Neuronal stem cell (in vitro differentiated cells): ENCODE data around the gene ACOT11.

Experiments used
- DNase-seq: peaks from one replicate; pipeline ENCODE4 v3.0.0-alpha.2; 2013; ENCODE audit warnings: low spot score
- H2AFZ ChIP-seq: one replicate; pipeline ENCODE4 v1.6.1; 2013; ENCODE audit warnings: mild to moderate bottlenecking, low read length, inconsistent platforms
- H2AK5ac ChIP-seq: 2 replicates; pipeline ENCODE4 v1.6.1; 2013; ENCODE audit warnings: low read depth, mild to moderate bottlenecking, inconsistent platforms, low read length, moderate library complexity, mixed read lengths
- H2BK120ac ChIP-seq: 2 replicates; pipeline ENCODE4 v1.6.1; 2013; ENCODE audit warnings: low read depth, mild to moderate bottlenecking, inconsistent platforms, low read length, moderate library complexity, mixed read lengths
- H2BK12ac ChIP-seq: one replicate; pipeline ENCODE4 v1.6.1; 2013; ENCODE audit warnings: low read length, inconsistent platforms
- H2BK15ac ChIP-seq: 2 replicates; pipeline ENCODE4 v1.6.1; 2013; ENCODE audit warnings: mild to moderate bottlenecking, low read length, inconsistent platforms, mixed read lengths
- H2BK5ac ChIP-seq: one replicate; pipeline ENCODE4 v1.6.1; 2013; ENCODE audit warnings: inconsistent platforms, mild to moderate bottlenecking, low read length, moderate library complexity
- H3K14ac ChIP-seq: one replicate; pipeline ENCODE4 v1.6.1; 2013; ENCODE audit warnings: low read length, inconsistent platforms
- H3K18ac ChIP-seq: 2 replicates; pipeline ENCODE4 v1.6.1; 2013; ENCODE audit warnings: low read length, inconsistent platforms
- H3K23ac ChIP-seq: 2 replicates; pipeline ENCODE4 v1.6.1; 2013; ENCODE audit warnings: low read depth, mild to moderate bottlenecking, mixed read lengths, low read length, inconsistent platforms; ENCODE audit not compliant: poor library complexity
- H3K27ac ChIP-seq: replicated peaks from 3 replicates; pipeline ENCODE4 v1.5.1; 2013; ENCODE audit warnings: low read length, inconsistent platforms
- H3K27me3 ChIP-seq, 3 experiments: 2 replicates each; pipeline ENCODE4 v1.6.1; 2013; ENCODE audit warnings: low read length in 3 of 3, mild to moderate bottlenecking in 2 of 3, inconsistent platforms in 1 of 3, low read depth in 1 of 3, mixed read lengths in 1 of 3, moderate library complexity in 1 of 3; ENCODE audit not compliant: control insufficient read depth in 3 of 3, insufficient read depth in 3 of 3
- H3K36me3 ChIP-seq, 2 donors: replicated peaks in 1 of 2; 2 replicates each; pipeline ENCODE4 v1.6.1; 2013; ENCODE audit warnings: low read length in 2 of 2; ENCODE audit not compliant: control insufficient read depth in 2 of 2, insufficient read depth in 2 of 2
- H3K4ac ChIP-seq: 2 replicates; pipeline ENCODE4 v1.6.1; 2013; ENCODE audit warnings: inconsistent platforms, mild to moderate bottlenecking, low read length, moderate library complexity
- H3K4me1 ChIP-seq, 2 donors: 1 replicate in 1 of 2; 2 replicates in 1 of 2; pipeline ENCODE4 v1.6.1; 2013; ENCODE audit warnings: low read length in 2 of 2, low read depth in 1 of 2; ENCODE audit not compliant: control insufficient read depth in 2 of 2, insufficient read depth in 1 of 2
- H3K4me2 ChIP-seq: one replicate; pipeline ENCODE4 v1.6.1; 2013; ENCODE audit warnings: mild to moderate bottlenecking, low read length, inconsistent platforms; ENCODE audit not compliant: insufficient read depth, poor library complexity, severe bottlenecking
- H3K4me3 ChIP-seq, 2 donors: 2 replicates each; pipeline ENCODE4 v1.5.1; 2013; ENCODE audit warnings: low read length in 2 of 2, mild to moderate bottlenecking in 2 of 2, inconsistent platforms in 1 of 2, moderate library complexity in 1 of 2
- H3K79me1 ChIP-seq: one replicate; pipeline ENCODE4 v1.6.1; 2013; ENCODE audit warnings: low read depth, mild to moderate bottlenecking, inconsistent platforms, low read length, moderate library complexity
- H3K9ac ChIP-seq: one replicate; pipeline ENCODE4 v1.6.1; 2013; ENCODE audit warnings: mild to moderate bottlenecking, low read depth, low read length, inconsistent platforms; ENCODE audit not compliant: poor library complexity
- H3K9me3 ChIP-seq, 2 donors: replicated peaks in 1 of 2; 2 replicates each; pipeline versions ENCODE3 to v1.6.1; 2013; ENCODE audit warnings: low read length in 2 of 2, mild to moderate bottlenecking in 2 of 2, inconsistent platforms in 1 of 2, low read depth in 1 of 2, mixed read lengths in 1 of 2, moderate library complexity in 1 of 2; ENCODE audit not compliant: control insufficient read depth in 2 of 2, insufficient read depth in 1 of 2
- H4K8ac ChIP-seq: one replicate; pipeline ENCODE4 v1.6.1; 2013; ENCODE audit warnings: low read depth, mild to moderate bottlenecking, inconsistent platforms, low read length, moderate library complexity
- H4K91ac ChIP-seq: one replicate; pipeline ENCODE4 v1.6.1; 2013; ENCODE audit warnings: low read length, low read depth, mild to moderate bottlenecking, inconsistent platforms; ENCODE audit not compliant: poor library complexity
- WGBS, 2 donors: extraction: QIAGEN DNeasy Blood & Tissue Kit; methylation state at CpG; one replicate each; pipeline ENCODE4 v1.1.7; 2013; ENCODE audit warnings: missing lambda C conversion rate in 2 of 2, mixed read lengths in 1 of 2; ENCODE audit not compliant: insufficient read length in 2 of 2, insufficient replicate concordance in 1 of 2; ENCODE audit errors: extremely low coverage in 2 of 2; 5-methylcytosine and 5-hydroxymethylcytosine counted together

Gene ACOT11

DNA sequence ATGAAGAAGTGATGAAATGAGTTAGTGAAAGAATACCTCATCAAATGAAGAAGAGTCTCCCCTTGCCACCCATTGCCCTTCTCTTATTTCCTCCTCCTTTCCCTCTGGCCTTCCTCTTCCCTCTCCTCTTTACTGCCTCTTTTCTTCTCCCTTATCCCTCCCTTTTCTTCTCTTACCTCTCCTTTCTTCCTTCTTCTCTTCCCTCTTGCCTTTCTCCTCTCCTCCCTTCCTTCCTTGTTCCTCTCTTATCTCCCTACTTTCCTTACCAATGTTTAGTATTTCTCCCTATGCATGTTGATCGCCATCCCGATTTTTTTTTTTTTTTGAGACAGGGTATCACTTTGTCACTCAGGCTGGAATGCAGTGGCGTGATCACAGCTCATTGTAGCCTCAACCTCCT lies 102.4 kb downstream of the ACOT11 start:
- Histone ChIP-seq H3K14ac (no peak overlapping the region), H3K9ac (no peak overlapping the region), H2AFZ (no peak overlapping the region), H2AK5ac (no peak overlapping the region), H3K4ac (no peak overlapping the region), H3K79me1 (no peaks in the 10 kb centered on the region), H3K36me3 (no peaks in the 10 kb centered on the region), H3K27ac (no peak overlapping the region), H3K23ac (no peak overlapping the region), H2BK12ac (no peak overlapping the region), H3K18ac (no peak overlapping the region), H4K8ac (no peak overlapping the region), H3K27me3 (peaks cover 0 to 15% (median 0%) of the 10 kb centered on the region in 3 experiments), H3K4me2 (no peak overlapping the region), H2BK15ac (no peak overlapping the region), H2BK5ac (no peak overlapping the region), H2BK120ac (no peak overlapping the region), H3K4me1 (peaks cover 0 to 4% of the 10 kb centered on the region in 2 donors), H3K4me3 (no peak overlapping the region), H3K9me3 (no peaks in the 10 kb centered on the region), H4K91ac (no peak overlapping the region)
- no CpG with 5 or more reads among the region's 3 CpGs for WGBS, 2 donors
- no peak for DNase-seq

DNA sequence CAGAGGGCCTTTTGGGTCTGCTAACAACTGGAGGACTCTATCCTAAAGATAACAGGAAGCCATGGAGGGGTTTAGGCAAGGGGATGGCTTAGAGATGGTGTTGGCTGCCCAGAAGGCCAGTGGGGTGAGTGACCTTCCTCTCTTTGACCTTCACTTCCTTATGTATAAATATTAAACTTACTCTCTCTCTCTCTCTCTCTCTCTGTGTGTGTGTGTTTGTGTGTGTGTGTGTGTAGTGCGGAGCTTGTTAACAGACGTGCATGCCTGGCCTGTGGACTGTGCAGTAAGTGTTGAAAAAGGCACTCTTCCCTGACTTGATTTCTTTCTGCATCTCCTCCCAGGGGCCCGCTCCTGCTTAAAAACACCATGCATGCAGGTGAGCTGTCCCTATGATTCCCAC lies 103.6 kb downstream of the ACOT11 start:
- no peak overlapping the region for H3K18ac ChIP-seq
- H4K8ac ChIP-seq, result no peak overlapping the region
- H2BK12ac ChIP-seq, result no peak overlapping the region
- H2AK5ac ChIP-seq, result no peak overlapping the region
- WGBS, 2 donors, result no CpG with 5 or more reads among the region's 3 CpGs
- H3K14ac ChIP-seq, result no peak overlapping the region
- no peaks in the 10 kb centered on the region for H3K79me1 ChIP-seq
- H3K4me3 ChIP-seq, result no peak overlapping the region
- H3K4me1 ChIP-seq, result peaks cover 0 to 4% of the 10 kb centered on the region in 2 donors
- DNase-seq, result no peak
- peaks cover 0 to 15% (median 0%) of the 10 kb centered on the region in 3 experiments for H3K27me3 ChIP-seq
- no peak overlapping the region for H2BK5ac ChIP-seq
- H3K4ac ChIP-seq, result no peak overlapping the region
- no peak overlapping the region for H3K4me2 ChIP-seq
- H3K36me3 ChIP-seq, result no peaks in the 10 kb centered on the region
- no peak overlapping the region for H3K9ac ChIP-seq
- H3K27ac ChIP-seq, result no peak overlapping the region
- no peak overlapping the region for H2AFZ ChIP-seq
- no peak overlapping the region for H2BK15ac ChIP-seq
- no peak overlapping the region for H2BK120ac ChIP-seq
- no peak overlapping the region for H4K91ac ChIP-seq
- no peaks in the 10 kb centered on the region for H3K9me3 ChIP-seq
- H3K23ac ChIP-seq, result no peak overlapping the region

DNA sequence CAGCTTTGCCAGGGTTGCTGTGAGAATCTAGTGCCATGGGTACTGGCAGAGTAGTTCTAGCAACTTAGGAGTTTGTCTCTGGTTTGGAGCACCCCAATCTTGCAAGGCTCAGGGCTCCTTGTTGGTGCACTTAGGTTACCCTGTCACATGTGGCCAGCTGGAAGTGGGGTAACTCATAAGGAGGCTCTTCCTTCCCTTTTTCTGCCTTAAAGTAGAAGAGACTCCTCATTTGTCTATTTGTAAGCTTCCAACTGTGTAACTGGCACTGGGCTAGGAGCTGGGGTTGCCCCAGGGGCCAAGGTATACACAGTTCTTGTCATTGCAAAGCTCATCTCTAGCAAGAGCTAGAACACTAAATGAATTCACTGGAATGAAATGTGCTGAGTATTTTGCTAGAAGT lies 104.1 kb downstream of the ACOT11 start:
- Histone ChIP-seq H3K4me3 (no peak overlapping the region), H3K27me3 (peaks cover 0 to 15% (median 0%) of the 10 kb centered on the region in 3 experiments), H3K27ac (no peak overlapping the region), H3K4me1 (peaks cover 0 to 4% of the 10 kb centered on the region in 2 donors), H2BK120ac (no peak overlapping the region), H3K4ac (no peak overlapping the region), H4K91ac (no peak overlapping the region), H3K14ac (no peak overlapping the region), H3K23ac (no peak overlapping the region), H3K36me3 (no peaks in the 10 kb centered on the region), H3K18ac (no peak overlapping the region), H3K4me2 (no peak overlapping the region), H2BK5ac (no peak overlapping the region), H3K79me1 (no peaks in the 10 kb centered on the region), H3K9ac (no peak overlapping the region), H3K9me3 (no peaks in the 10 kb centered on the region), H2BK12ac (no peak overlapping the region), H4K8ac (no peak overlapping the region), H2BK15ac (no peak overlapping the region), H2AK5ac (no peak overlapping the region), H2AFZ (no peak overlapping the region)
- DNase-seq, result no peak

DNA sequence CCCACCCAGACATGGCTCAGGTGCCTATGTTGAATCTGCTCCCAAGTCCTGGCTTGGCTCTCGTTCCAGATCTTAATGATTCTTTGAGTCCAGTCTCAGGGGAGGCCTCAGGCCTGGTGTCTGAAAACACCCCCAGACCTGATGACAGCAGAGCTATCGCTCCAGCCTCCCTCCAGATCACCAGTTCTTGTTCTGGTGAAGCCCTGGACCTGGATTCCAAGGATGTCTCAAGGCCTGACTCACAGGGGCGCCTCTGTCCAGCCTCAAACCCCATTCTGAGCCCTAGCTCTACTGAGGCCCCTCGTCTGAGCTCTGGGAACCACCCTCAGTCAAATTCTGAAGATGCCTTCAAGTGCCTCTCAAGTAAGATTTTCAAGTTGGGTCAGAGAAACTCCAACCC lies 105.0 kb downstream of the ACOT11 start:
- Histone ChIP-seq H3K9ac (no peak overlapping the region), H2AFZ (no peak overlapping the region), H3K4me2 (no peak overlapping the region), H3K9me3 (no peaks in the 10 kb centered on the region), H3K4me1 (peaks cover 0 to 4% of the 10 kb centered on the region in 2 donors), H3K18ac (no peak overlapping the region), H2BK15ac (no peak overlapping the region), H4K91ac (no peak overlapping the region), H3K27ac (no peak overlapping the region), H3K27me3 (peaks cover 0 to 15% (median 0%) of the 10 kb centered on the region in 3 experiments), H3K79me1 (no peaks in the 10 kb centered on the region), H2BK12ac (no peak overlapping the region), H2BK5ac (no peak overlapping the region), H3K36me3 (no peaks in the 10 kb centered on the region), H3K4ac (no peak overlapping the region), H4K8ac (no peak overlapping the region), H2AK5ac (no peak overlapping the region), H3K14ac (no peak overlapping the region), H2BK120ac (no peak overlapping the region), H3K4me3 (no peak overlapping the region), H3K23ac (no peak overlapping the region)
- no peak for DNase-seq
- WGBS, 2 donors, result no CpG with 5 or more reads among the region's 4 CpGs
